ENCODE data around the gene PTPRE. TPM values are rescaled to one million over a fixed set of nuclear protein-coding genes. Genes with fewer than 3 reads are reported as not detected.

PTPRE gene
- total RNA-seq, 1 experiment from 2014 or later: 7.9 TPM

GRCh38 chr10:128046156-128046952 is 139.5 kb downstream of the PTPRE start:
- no TSS peak for BruUV-seq (replicated peaks)
- Histone ChIP-seq H4K20me1 (ENCODE audit: insufficient read depth) (no peaks in the 10 kb centered on the region), H3K4me3 (no peak overlapping the region), H3K27me3 (ENCODE audit: insufficient read depth, low read depth) (no peaks in the 10 kb centered on the region), H3K9me3 (ENCODE audit: insufficient read depth, low read depth) (no peaks in the 10 kb centered on the region), H3K4me2 (no peak overlapping the region), H3F3A (ENCODE audit: insufficient read depth, low read depth) (no peaks in the 10 kb centered on the region), H3K36me3 (ENCODE audit: low read depth) (no peaks in the 10 kb centered on the region), H3K4me1 (replicated peaks; ENCODE audit: insufficient read depth) (0 out of 2 replicates have a peak, but pooled peaks cover 11% of the 10 kb centered on the region), H3K9me2 (ENCODE audit: insufficient read depth) (no peaks in the 10 kb centered on the region), H2AFZ (no peak overlapping the region), H3K79me2 (ENCODE audit: low read depth) (no peaks in the 10 kb centered on the region), H3K27ac (no peak overlapping the region)
- no peak for DNase-seq
- CTCF ChIA-PET: no interaction called here
- intact Hi-C loops (cut with micrococcal nuclease; ENCODE audit: unreplicated experiment): no loop called here
- TF ChIP-seq EZH2 (IDR thresholded peaks at IDR 0.05; ENCODE audit: low read depth): no peak
- TF ChIP-seq CTCF (conservative IDR thresholded peaks at IDR 0.05): no peak
- POLR2A ChIA-PET (ENCODE audit: unreplicated experiment): no interaction called here

GRCh38 chr10:128046953-128047290 is 140.0 kb downstream of the PTPRE start:
- intact Hi-C loops (cut with micrococcal nuclease; ENCODE audit: unreplicated experiment): no loop called here
- Histone ChIP-seq H3K79me2 (ENCODE audit: low read depth) (no peaks in the 10 kb centered on the region), H4K20me1 (ENCODE audit: insufficient read depth) (no peaks in the 10 kb centered on the region), H3K36me3 (ENCODE audit: low read depth) (no peaks in the 10 kb centered on the region), H3K27ac (no peak overlapping the region), H3K4me1 (replicated peaks; ENCODE audit: insufficient read depth) (0 out of 2 replicates have a peak, but pooled peaks cover 11% of the 10 kb centered on the region), H2AFZ (no peak overlapping the region), H3K9me3 (ENCODE audit: insufficient read depth, low read depth) (no peaks in the 10 kb centered on the region), H3K9me2 (ENCODE audit: insufficient read depth) (no peaks in the 10 kb centered on the region), H3K27me3 (ENCODE audit: insufficient read depth, low read depth) (no peaks in the 10 kb centered on the region), H3F3A (ENCODE audit: insufficient read depth, low read depth) (no peaks in the 10 kb centered on the region), H3K4me3 (no peak overlapping the region), H3K4me2 (peak overlapping the region; percentile 42; the same call in 1 of the 2 replicates)
- ChIA-PET POLR2A (ENCODE audit: unreplicated experiment) (no interaction called here), CTCF (no interaction called here)
- no TSS peak for BruUV-seq (replicated peaks)
- DNase-seq: no peak
- TF ChIP-seq CTCF (conservative IDR thresholded peaks at IDR 0.05) (no peak), EZH2 (IDR thresholded peaks at IDR 0.05; ENCODE audit: low read depth) (no peak)

- Histone ChIP-seq H3K4me2 (peak overlapping the region; percentile 42; the same call in 1 of the 2 replicates), H3K4me1 (replicated peaks; ENCODE audit: insufficient read depth) (0 out of 2 replicates have a peak, but pooled peaks cover 11% of the 10 kb centered on the region), H3K79me2 (ENCODE audit: low read depth) (no peaks in the 10 kb centered on the region), H3F3A (ENCODE audit: insufficient read depth, low read depth) (no peaks in the 10 kb centered on the region), H3K36me3 (ENCODE audit: low read depth) (no peaks in the 10 kb centered on the region), H3K27me3 (ENCODE audit: insufficient read depth, low read depth) (no peaks in the 10 kb centered on the region), H4K20me1 (ENCODE audit: insufficient read depth) (no peaks in the 10 kb centered on the region), H2AFZ (no peak overlapping the region), H3K4me3 (no peak overlapping the region), H3K9me3 (ENCODE audit: insufficient read depth, low read depth) (no peaks in the 10 kb centered on the region), H3K27ac (peak overlapping the region; percentile 11; the same call in 1 of the 2 replicates), H3K9me2 (ENCODE audit: insufficient read depth) (no peaks in the 10 kb centered on the region)
- TF ChIP-seq EZH2 (IDR thresholded peaks at IDR 0.05; ENCODE audit: low read depth) (no peak), CTCF (conservative IDR thresholded peaks at IDR 0.05) (no peak)
- DNase-seq: peak; percentile 69 to 73
- intact Hi-C loops (cut with micrococcal nuclease; ENCODE audit: unreplicated experiment): no loop called here
- ChIA-PET POLR2A (ENCODE audit: unreplicated experiment) (no interaction called here), CTCF (no interaction called here)
- no TSS peak for BruUV-seq (replicated peaks)
These were observed 140.4 kb downstream of the PTPRE start for GRCh38 chr10:128047351-128047750.
